Neural cell (in vitro differentiated cells): ENCODE results near the gene PLEKHG3.

Source experiments
- CTCF ChIP-seq: fragments of 450-650 bp; IDR thresholded peaks from 2 replicates; pipeline ENCODE4 v1.5.1; 2014; ENCODE audit warnings: antibody characterized with exemption, mild to moderate bottlenecking, moderate library complexity; ENCODE audit not compliant: poor library complexity, severe bottlenecking
- EZH2 ChIP-seq: fragments of 200-600, 300-800 bp; shearing (Covaris generic), sonication (generic); IDR thresholded peaks from 2 replicates; pipeline ENCODE4 v1.6.1; 2014; ENCODE audit warnings: antibody characterized with exemption, low read length, borderline replicate concordance, mild to moderate bottlenecking; ENCODE audit not compliant: insufficient read depth, poor library complexity, severe bottlenecking
- POLR2AphosphoS5 ChIP-seq: IDR thresholded peaks from 2 replicates; pipeline ENCODE4 v1.6.1; 2012

GRCh38 chr14:64788706-64789105, 84.5 kb downstream of the PLEKHG3 start:
- TF ChIP-seq CTCF (no peak), POLR2AphosphoS5 (no peak), EZH2 (no peak)
